GM12874 (cell line): ENCODE results near the gene VTI1A.

ENCODE experiments used
- TF ChIP-seq, protein P1 (sequence below): IDR thresholded peaks from 2 replicates; pipeline ENCODE4 v1.5.1; 2011; ENCODE audit warnings: low read depth, mild to moderate bottlenecking, control low read depth, low read length, moderate library complexity; ENCODE audit not compliant: insufficient read depth

The VTI1A gene

DNA sequence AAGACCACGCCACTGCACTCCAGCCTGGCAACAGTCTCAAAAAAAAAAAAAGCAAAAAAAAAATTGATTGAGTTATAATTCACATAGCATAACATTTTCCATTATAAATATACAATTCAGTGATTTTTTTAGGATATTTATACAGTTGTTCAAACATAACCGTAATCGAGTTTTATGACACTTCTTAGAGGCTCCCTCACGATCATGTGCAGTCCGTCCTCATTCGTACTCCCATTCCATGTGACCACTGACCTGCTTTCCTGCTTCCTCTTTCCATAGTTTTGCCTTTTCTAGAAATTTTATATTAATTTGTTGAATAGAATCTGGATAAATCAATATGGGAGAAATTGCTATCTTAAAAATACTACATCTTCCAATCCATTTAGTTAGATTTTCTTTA lies 45.7 kb downstream of the VTI1A start:
- TF ChIP-seq, protein P1, sequence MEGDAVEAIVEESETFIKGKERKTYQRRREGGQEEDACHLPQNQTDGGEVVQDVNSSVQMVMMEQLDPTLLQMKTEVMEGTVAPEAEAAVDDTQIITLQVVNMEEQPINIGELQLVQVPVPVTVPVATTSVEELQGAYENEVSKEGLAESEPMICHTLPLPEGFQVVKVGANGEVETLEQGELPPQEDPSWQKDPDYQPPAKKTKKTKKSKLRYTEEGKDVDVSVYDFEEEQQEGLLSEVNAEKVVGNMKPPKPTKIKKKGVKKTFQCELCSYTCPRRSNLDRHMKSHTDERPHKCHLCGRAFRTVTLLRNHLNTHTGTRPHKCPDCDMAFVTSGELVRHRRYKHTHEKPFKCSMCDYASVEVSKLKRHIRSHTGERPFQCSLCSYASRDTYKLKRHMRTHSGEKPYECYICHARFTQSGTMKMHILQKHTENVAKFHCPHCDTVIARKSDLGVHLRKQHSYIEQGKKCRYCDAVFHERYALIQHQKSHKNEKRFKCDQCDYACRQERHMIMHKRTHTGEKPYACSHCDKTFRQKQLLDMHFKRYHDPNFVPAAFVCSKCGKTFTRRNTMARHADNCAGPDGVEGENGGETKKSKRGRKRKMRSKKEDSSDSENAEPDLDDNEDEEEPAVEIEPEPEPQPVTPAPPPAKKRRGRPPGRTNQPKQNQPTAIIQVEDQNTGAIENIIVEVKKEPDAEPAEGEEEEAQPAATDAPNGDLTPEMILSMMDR, result no peak

DNA sequence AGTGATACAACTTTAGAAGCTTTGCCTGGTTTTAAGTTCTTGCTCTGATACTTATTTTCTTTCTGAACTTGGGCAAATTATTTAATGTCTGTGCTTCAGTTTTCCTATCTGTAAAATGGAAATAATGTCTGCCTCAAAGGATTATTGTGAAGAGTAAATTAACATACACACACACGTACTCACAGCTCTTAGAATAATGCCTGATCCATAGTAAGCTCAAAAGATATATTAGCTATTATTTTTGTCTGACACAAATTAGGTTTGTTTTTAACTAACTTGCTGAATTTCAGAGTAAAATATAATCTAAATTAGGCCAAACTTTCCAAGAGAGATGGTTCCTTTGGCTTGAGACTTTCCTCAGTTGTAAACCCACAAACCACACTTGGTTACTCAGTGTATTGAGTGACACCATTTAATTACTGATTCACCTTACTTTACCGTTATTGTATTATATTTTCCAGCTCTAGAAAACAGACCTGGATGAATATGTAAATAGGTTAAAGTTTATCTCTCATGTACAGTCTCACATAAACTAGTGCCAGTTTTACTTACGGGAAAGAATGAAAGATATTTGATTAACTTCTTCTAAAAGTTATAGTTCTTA lies 50.4 kb downstream of the VTI1A start:
- TF ChIP-seq, protein P1, result no peak

DNA sequence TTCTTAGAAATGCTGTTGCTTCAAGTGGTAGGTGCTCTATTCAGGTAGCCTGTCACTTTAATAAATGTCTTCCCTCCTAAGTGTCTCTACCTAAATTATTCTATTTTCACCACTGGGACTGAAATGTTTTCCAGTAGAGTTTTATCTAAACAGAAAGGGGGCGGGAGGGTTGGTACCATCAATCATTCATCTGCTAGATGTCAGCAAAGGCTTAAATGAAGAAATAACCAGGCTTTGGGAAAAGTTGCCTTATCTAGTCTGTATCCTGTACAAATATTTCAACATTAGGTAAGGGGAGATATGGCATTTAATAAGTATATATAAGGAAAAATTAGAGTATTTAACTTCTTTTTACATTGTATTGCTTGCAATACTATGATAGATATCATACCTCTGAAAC lies 51.8 kb downstream of the VTI1A start:
- TF ChIP-seq, protein P1, result no peak

DNA sequence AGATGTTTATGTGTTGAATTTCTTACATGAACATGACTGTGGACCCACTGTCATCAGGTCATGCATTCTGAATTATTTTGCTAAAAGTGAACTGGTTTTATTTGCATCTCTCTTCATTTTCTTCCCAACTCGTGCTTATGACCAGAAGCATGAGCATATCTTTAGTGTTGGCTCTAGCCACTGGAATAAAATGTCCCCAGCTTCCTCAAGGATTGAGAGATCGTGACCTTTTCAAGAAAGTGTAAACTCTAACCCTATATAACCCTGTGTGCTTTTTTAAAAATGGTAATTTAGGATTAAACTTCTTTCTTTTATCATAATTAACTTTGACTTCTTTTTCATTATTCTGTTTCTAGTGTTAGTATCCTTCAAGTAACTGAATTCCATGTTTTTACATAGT lies 55.5 kb downstream of the VTI1A start:
- TF ChIP-seq, protein P1, result no peak

DNA sequence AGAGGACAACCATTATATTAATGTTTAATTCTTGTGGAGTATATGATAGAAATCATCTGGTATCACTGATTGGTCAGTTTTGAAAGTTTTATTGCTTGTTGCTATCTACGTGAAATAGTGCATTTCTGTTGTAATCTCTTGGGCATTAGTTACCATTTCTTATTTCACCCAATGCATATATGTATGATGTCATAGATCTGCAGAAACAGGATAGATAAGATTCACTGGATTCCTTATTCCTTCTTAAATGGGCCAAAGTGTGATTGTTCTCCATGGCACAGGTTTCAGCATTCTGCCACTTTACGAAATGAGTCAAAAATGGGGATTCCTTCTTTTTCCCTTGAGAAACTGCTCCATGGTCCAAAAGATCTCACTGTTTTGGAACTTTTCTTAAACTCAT lies 56.6 kb downstream of the VTI1A start:
- TF ChIP-seq, protein P1, result no peak

DNA sequence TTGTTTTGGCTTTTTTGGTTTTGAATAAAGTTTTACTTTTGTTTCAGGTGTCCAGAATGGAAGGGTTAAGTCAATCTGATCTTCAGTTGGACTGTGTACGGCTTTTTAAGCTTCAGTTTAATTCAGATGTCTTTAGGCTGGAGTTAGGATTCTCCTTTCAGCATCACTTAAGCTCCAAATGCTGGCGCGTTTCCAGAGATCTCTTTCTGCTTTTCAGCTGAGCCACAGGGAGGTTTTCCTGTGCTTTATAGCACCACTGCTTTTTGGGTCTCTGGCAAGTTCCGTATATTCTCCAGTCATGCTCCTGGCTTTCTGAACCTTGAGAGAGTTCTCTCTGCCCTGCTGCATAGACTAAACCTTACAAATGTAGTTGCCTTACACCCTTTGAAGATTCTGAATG lies 60.0 kb downstream of the VTI1A start:
- TF ChIP-seq, protein P1, result no peak

DNA sequence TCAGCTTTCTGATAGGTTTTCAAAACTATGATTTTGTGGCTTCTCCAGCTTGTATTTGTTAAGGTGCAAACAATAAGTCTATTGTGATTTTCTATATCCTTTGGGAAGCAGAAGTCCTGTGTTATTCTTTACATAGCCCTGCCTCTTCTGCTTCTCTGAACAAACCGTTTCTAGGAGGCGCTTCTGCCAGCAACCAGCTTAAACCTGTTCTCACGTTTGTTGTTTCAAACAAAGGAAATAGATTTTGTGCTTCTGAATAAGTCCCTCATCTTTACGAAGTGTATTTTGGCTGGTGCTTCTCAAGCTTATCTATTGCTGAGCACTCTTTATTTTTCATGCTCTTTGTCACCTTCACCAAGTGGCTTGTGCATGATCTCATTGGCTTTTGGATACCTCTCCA lies 61.0 kb downstream of the VTI1A start:
- TF ChIP-seq, protein P1, result no peak
